SK-MEL-5 (cell line): Measurements from ENCODE around the gene MORC3. TPM values are rescaled to one million over a fixed set of nuclear protein-coding genes. Genes with fewer than 3 reads are reported as not detected.
"Not testable (repeated sequence)": the region's sequence is repeated elsewhere in the genome, so short reads cannot be mapped to it uniquely, and the experiment has no call there.

ENCODE experiments used
- DNase-seq: peaks from one replicate; pipeline ENCODE4 v3.0.0-alpha.2; 2016; ENCODE audit warnings: low read depth, low spot score
- in situ Hi-C: cut with HindIII; loops from 2 replicates; pipeline ENCODE4 v1.10.0; 2016; ENCODE audit warnings: low sequenced_read_pairs, high pct_unique_total_duplicates, low pct_unique_long_range_greater_than_20kb
- polyA plus RNA-seq, 2 experiments: library from polyadenylated mRNA; depleted of rRNA; stranded (reverse); fragments of >200 nt; gene quantifications; 2 replicates each; pipeline ENCODE4 v1.2.3, GENCODE V29; 2015
- total RNA-seq: library from RNA; depleted of rRNA; stranded (reverse); fragments of >200 nt; shearing (Covaris generic); gene quantifications from 2 replicates; pipeline ENCODE4 v1.2.3, GENCODE V29; 2014; rRNA removed

MORC3 gene, protein sequence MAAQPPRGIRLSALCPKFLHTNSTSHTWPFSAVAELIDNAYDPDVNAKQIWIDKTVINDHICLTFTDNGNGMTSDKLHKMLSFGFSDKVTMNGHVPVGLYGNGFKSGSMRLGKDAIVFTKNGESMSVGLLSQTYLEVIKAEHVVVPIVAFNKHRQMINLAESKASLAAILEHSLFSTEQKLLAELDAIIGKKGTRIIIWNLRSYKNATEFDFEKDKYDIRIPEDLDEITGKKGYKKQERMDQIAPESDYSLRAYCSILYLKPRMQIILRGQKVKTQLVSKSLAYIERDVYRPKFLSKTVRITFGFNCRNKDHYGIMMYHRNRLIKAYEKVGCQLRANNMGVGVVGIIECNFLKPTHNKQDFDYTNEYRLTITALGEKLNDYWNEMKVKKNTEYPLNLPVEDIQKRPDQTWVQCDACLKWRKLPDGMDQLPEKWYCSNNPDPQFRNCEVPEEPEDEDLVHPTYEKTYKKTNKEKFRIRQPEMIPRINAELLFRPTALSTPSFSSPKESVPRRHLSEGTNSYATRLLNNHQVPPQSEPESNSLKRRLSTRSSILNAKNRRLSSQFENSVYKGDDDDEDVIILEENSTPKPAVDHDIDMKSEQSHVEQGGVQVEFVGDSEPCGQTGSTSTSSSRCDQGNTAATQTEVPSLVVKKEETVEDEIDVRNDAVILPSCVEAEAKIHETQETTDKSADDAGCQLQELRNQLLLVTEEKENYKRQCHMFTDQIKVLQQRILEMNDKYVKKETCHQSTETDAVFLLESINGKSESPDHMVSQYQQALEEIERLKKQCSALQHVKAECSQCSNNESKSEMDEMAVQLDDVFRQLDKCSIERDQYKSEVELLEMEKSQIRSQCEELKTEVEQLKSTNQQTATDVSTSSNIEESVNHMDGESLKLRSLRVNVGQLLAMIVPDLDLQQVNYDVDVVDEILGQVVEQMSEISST
- total RNA-seq, result 46.2 and 46.9 TPM in 2 replicates
- 17.1 and 24.1 TPM in 2 replicates for polyA plus RNA-seq (2015; cell fraction: cytosol; rRNA removed)
- 73.7 and 75.9 TPM in 2 replicates for polyA plus RNA-seq (2015; cell fraction: nucleus; rRNA removed)

DNA sequence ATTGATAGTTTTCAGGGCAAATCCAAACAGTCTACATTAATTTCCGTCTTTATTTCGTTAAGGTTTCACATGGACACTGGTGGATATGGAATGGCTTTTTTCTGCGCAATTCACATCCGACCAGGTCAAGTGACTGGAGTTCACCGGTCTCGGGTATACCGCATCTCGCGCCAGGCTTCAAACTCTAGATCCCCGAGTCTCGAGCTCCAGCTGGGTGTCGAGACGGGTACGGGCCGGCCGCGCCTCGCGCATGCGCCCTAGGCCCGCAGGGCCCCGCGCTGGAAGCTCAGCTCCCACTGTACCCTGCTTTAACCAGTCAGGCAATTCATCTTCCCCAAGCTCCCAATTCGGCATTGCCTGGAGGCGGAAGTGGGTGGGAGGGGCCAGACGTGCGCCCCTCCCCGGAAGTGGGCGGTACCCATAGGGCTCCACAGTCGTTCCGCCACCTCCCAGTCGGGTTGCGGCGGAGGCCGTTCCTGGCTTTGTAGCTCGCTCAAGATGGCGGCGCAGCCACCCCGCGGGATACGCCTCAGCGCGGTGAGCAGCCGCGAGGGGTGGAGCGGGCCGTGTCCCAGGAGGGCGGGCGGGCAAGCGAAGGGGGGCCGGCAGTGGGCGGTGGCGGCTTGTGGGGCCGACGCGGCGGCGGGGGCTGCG is at the start of gene MORC3:
MORC3 (plus strand) TSS at position 431 of the 654 bp plus-strand sequence; CDS start at position 499, 68 bp downstream.
- in situ Hi-C loops, result no loop called here
- peak; percentile 97 for DNase-seq

DNA sequence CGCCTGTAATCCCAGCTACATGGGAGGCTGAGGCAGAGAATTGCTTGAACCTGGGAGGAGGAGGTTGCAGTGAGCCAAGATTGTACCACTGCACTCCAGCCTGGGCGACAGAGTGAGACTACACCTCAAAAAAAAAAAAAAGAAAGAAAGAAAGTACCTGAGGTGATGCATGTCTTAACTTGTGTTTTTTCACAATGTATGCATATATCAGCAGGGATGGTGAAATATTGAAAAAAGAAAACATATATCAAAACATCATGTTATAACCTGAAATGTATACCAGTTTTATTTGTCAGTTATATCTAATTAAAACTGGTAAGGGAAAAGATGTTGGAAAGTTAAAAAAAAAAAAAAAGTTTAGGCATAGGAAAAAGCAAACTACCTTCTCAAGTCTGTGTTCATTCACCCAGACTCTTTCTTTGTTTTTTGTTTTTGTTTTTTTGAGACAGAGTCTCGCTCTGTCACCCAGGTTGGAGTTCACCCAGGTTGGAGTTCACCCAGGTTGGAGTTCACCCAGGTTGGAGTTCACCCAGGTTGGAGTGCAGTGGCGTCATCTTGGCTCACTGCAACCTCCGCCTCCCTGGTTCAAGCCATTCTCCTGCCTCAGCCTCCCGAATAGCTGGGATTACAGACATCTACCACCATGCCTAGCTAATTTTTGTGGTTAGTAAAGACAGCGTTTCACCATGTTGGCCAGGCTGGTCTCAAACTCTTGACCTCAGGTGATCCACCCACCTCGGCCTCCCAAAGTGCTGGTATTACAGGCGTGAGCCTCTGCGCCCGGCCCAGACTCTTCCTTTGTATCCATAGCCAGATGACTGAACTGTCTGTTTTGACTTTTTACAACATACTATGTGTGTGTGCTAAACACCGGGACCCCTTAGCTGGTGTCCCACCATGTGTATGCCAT is 49.0 kb upstream of the MORC3 start:
- not testable (repeated sequence) for DNase-seq

DNA sequence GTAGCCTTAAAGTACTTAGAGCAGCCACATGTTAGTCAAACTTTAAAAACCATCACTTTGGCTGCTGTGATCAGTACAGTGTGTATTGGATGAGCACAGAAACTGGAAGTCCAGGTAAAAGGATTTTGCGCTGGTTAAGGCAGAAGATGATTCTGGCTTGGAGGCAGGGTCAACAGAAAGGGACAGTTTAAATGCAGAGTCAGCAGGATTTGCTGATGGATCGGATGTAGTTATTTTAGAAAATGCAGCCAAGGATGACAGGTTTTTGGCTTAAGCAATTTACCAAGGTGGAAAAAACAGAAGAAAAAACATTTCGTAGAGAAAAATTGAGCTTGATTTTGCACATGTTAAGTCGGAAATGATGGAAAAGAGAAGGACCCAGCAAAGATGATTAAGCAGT is 45.9 kb upstream of the MORC3 start:
- DNase-seq, result no peak
- in situ Hi-C loops, result no loop called here

More for the DNA sequence above, 49.0 kb upstream of the MORC3 start:
- in situ Hi-C loops, result not testable (repeated sequence)

DNA sequence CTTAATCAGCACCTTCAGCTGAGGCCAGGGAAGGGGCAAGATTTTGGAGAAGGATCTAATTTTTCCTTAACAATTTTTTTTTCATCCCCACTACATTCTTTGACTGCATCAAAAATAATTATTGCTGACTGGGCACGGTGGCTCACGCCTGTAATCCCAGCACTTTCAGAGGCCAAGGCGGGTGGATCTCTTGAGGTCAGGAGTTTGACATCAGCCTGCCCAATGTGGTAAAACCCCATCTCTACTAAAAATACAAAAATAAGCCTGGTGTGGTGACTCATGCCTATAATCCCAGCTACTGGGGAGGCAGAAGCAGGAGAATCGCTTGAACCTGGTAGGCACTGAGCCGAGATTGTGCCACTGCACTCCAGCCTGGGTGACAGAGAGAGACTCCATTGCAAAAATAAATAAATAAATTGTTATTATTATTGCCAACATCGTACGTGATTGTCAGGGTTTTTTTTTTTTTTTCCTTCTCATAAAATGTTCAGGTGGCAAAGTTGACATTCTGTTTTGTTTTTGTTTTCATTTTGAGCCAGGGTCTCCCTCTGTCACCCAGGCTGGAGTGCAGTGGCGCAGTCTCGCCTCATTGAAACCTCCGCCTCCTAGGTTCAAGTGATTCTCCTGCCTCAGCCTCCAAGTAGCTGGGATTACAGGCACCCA is 37.3 kb upstream of the MORC3 start:
- in situ Hi-C loops, result no loop called here
- DNase-seq, result no peak

DNA sequence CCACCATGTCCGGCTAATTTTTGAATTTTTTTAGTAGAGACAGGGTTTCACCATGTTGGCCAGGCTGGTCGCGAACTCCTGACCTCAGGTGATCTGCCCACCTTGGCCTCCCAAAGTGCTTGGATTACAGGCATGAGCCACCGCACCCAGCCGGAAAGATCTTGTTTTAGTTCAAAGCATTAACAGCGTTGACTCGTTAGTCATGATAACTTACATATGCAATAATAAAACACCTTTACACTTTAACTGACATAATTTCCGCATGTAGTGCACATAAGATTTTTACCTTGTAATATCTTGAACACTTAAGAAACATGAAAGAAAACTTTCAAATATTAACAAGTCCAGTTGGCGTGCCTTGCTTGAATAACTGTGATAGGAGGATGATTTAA is 36.8 kb upstream of the MORC3 start:
- DNase-seq, result not testable (repeated sequence)

DNA sequence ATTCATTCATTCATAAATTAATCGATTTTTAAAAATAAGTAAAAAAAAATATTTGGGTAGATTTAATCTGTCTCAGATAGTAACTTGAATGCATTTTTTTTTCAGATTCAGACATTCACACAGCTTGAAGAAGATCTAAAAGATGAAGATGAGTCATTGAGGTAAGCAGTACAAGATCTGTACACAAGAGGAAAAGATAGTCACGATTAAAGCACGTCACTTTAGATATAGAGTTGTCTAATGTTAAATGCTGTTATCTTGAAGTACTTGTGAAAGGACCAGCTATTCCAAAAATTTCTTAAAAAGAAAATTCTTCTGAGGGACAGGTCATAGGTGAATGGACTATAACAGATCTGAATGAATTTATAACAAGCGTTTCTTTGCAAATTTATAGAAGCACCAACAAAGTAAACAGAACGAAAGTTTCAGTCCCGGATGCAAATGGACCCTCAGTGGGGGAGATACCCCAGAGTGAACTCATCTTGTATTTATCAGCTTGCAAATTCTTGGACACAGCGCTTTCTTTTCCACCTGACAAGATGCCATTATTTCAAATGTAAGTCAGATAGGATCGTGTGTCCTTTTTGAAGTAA is 31.2 kb upstream of the MORC3 start:
- no peak for DNase-seq
- in situ Hi-C loops, result no loop called here

More for the DNA sequence above, 36.8 kb upstream of the MORC3 start:
- in situ Hi-C loops, result not testable (repeated sequence)

DNA sequence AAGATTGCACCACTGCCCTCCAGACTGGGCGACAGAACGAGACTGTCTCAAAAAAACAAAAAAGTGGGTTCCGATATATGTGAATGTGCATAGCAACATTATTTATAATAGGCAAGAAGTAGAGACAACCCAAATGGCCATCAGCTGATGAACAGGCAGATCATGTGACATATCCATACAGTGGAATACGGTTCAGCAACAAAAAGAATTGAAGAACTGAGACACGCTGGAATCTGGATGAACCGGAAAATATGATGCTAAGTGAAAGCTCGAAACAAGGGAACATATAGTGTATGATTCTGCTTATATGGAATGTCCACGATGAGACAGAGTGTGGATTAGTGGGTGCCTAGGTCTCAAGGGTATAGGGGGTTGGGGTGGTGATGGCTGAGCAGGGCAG is 28.5 kb upstream of the MORC3 start:
- DNase-seq, result no peak
- in situ Hi-C loops, result no loop called here

DNA sequence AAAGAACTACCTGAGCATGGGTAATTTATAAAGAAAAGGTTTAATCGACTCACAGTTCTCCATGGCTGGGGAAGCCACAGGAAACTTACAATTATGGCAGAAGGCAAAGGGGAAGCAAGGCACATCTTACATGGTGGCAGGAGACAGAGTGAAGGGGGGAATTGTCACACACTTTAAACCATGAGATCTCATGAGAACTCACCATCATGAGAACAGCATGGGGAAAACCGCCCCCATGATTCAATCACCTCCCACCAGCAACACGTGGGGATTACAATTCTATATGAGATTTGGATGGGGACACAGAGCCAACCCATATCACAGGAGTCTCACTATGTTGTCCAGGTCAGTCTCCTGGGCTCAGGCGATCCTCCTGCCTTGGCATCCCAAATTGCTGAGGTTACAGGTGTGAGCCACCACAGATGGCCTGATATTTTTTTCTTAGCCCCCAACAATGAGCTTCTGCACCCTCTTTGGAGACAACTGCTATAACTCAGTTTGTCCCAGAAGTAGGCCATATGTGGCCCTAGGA is 22.5 kb upstream of the MORC3 start:
- no peak for DNase-seq
- in situ Hi-C loops, result no loop called here

DNA sequence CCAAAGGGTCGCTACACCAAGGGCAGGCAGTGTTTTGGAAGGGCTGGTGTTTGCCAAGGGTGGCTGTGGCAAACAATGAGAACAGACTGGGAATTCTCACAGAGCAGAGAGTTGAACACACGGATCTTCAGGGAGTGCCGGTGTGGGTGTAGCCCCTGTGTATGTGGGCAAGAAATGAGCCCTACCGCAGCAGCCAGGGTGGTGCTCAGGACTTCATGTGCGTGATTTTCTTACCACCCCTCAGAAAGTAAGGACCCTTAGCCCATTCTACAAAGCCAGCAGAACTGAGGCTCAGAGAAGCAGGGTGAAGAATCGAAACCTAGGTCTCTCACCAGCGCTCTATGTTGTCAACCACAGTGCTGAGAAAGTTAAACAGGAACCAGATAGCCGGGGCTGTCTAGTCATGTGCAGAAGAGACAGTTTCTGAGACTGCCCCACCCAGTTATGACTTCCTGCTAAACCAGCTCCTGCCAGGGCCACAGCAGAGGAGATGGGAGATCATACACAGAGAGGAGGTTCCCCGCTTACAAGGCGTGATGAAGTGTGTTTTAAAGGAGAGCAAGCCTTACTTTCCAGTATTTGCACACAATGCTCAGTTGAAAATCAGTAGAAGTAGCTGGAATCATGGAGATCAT is 21.9 kb upstream of the MORC3 start:
- DNase-seq, result peak; percentile 37
- in situ Hi-C loops, result no loop called here

DNA sequence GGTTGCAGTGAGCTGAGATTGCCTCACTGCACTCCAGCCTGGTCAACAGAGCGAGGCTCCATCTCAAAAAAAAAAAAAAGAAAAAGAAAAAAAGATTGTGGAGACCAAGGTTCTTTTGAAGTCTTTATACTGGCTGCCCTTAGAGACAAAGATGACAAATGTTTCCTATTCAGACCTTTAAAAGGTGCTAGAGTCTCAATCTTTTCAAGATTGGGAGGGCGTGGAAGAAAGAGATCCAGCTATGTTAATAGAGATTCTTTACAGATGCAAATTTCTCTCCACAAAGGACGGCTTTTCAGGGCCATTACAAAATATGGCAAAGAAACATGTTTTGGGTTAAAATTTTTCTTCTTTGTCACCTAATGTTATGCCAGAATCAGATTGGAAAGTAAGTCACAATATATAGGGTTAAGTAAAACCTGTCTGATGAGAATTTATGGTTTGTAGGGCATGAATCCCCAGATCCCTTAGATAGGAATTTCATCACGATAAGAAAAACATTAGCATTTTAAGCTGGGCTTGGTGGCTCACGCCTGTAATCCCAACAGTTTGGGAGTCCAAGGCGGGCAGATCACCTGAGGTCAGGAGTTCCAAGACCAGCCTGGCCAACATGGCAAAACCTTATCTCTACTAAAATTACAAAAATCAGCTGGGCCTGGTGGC is 13.0 kb upstream of the MORC3 start:
- no peak for DNase-seq
- in situ Hi-C loops, result no loop called here

DNA sequence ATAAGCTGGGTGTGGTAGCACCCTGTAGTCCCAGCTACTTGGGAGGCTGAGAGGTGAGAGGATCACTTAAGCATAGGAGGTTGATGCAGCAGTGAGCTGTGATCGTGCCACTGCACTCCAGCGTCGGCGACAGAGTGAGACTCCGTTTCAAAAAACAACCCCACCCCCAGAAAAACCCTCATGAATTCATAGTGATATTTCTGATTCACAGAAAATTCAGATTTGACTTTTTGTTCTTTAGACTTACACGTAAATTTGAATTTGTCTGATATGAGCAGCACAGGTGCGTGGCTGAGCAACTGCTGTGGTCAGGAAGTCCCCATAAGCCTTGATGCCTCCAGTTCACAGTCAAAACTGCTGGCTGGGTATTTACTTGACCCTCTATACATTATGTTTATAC is 10.0 kb upstream of the MORC3 start:
- in situ Hi-C loops, result no loop called here

DNA sequence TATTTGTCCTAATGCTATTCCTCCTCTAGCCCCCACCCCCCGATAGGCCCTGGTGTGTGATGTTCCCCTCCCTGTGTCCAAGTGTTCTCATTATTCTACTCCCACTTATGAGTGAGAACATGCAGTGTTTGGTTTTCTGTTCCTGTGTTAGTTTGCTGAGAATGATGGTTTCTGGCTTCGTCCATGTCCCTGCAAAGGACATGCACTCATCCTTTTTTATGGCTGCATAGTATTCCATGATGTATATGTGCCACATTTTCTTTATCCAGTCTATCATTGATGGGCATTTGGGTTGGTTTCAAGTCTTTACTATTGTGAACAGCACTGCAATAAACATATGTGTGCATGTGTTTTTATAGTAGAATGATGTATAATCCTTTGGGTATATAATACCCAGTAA is 6.6 kb upstream of the MORC3 start:
- DNase-seq, in situ Hi-C loops: not testable (repeated sequence)

More for the DNA sequence above, 10.0 kb upstream of the MORC3 start:
- no peak for DNase-seq

DNA sequence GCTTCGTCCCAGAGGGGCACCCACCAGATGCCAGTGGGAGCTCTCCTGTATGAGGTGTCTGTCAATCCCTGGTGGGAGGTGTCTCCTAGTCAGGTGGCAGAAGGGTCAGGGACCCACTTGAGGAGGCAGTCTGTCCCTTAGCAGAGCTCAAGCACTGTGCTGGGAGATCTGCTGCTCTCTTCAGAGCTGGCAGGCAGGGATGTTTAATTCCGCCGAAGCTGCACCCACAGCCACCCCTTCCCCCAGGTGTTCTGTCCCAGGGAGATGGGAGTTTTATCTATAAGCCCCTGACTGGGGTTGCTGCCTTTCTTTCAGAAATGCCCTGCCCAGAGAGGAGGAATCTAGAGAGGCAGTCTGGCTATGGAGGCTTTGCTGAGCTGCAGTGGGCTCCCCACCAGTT is 4.0 kb upstream of the MORC3 start:
- DNase-seq, in situ Hi-C loops: not testable (repeated sequence)

DNA sequence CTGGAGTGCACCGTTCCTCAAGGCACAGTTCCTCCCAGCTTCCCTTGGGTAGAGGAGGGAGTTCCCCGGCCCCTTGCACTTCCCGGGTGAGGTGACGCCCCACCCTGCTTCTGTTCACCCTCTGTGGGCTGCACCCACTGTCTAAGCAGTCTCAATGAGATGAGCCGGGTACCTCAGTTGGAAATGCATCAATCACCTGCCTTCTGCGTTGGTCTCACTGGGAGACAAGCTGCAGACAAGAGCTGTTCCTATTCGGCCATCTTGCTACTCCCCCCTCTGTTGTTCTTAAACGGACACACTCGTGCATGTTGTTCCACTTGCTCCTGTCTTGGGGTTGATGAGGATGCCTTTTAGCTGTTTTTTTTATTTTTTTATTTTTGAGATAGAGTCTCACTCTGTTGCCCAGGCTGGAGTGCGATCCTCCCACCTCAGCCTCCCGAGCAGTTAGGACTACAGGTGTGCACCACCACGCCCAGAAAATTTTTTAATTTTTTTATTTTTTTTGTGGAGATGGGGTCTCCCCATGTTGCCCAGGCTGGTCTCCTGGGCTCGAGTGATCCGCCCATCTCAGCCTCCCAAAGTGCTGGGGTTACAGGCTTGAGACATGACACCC is 3.0 kb upstream of the MORC3 start:
- no peak for DNase-seq
- in situ Hi-C loops, result no loop called here
